RWPE2 (cell line): Measurements from ENCODE around the gene MGMT.

Experiments
- ATAC-seq: fragments of 200-7000 bp; cut with Tn5 transposase; 3 replicates; pipeline ENCODE4 v1.9.1; 2021; ENCODE audit warnings: low read depth
- DNase-seq: peaks from one replicate; pipeline ENCODE4 v3.0.0-alpha.2; 2020; ENCODE audit warnings: low spot score
- H3K27ac ChIP-seq: fragments of 450-650 bp; 2 replicates; pipeline ENCODE4 v1.5.1; 2017; ENCODE audit warnings: mild to moderate bottlenecking; ENCODE audit not compliant: poor library complexity, severe bottlenecking
- H3K27me3 ChIP-seq: fragments of 250-450 bp; sonication (Bioruptor Pico); 2 replicates; pipeline ENCODE4 v1.5.1; 2021; ENCODE audit warnings: mild to moderate bottlenecking, moderate library complexity; ENCODE audit not compliant: insufficient read depth, poor library complexity, severe bottlenecking
- H3K36me3 ChIP-seq: fragments of 250-450 bp; sonication (Bioruptor Pico); 2 replicates; pipeline ENCODE4 v1.5.1; 2020; ENCODE audit warnings: low read depth, mild to moderate bottlenecking, moderate library complexity
- H3K4me1 ChIP-seq: fragments of 250-450 bp; sonication (Bioruptor Pico); 2 replicates; pipeline ENCODE4 v1.5.1; 2021; ENCODE audit warnings: mild to moderate bottlenecking, moderate library complexity; ENCODE audit not compliant: insufficient read depth, poor library complexity, severe bottlenecking
- H3K4me3 ChIP-seq: fragments of 250-450 bp; sonication (Bioruptor Pico); 2 replicates; pipeline ENCODE4 v1.5.1; 2021; ENCODE audit warnings: mild to moderate bottlenecking, moderate library complexity; ENCODE audit not compliant: severe bottlenecking
- H3K9me3 ChIP-seq: fragments of 250-450 bp; sonication (Bioruptor Pico); 2 replicates; pipeline ENCODE4 v1.5.1; 2021; ENCODE audit warnings: mild to moderate bottlenecking, moderate library complexity; ENCODE audit not compliant: severe bottlenecking
- TF ChIP-seq, protein P1 (sequence below): fragments of 450-650 bp; IDR thresholded peaks from one replicate; pipeline ENCODE4 v1.5.1; 2017; ENCODE audit warnings: mild to moderate bottlenecking, moderate library complexity; ENCODE audit not compliant: poor library complexity, severe bottlenecking

MGMT gene

DNA sequence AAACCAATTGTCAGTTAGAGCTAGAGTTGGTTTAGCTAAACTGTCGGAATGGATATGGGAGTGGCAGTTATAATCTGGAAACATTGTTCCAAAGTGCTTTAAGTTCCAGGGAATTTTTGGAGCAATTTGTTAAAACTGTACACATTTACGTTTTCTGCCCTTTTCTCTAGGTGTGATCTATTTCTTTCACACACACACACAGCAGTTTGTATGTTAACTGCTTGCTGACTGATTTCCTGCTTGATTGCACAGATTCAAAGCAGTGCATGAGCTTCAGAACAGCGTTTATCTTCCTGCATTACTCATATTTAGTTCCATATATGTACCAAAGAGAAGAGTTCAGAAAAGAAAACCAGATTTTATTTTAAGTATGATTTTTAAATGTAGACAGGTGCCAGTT lies 57.9 kb downstream of the MGMT start:
- no peaks in the 10 kb centered on the region for H3K27me3 ChIP-seq
- no peak overlapping the region for H3K4me3 ChIP-seq
- DNase-seq: no peak
- H3K4me1 ChIP-seq: peaks cover 14% of the 10 kb centered on the region
- peak; percentile 33; the same call in 2 of the 3 replicates for ATAC-seq
- H3K27ac ChIP-seq: peak overlapping the region; percentile 40
- no peaks in the 10 kb centered on the region for H3K9me3 ChIP-seq
- no peaks in the 10 kb centered on the region for H3K36me3 ChIP-seq
- TF ChIP-seq, protein P1, sequence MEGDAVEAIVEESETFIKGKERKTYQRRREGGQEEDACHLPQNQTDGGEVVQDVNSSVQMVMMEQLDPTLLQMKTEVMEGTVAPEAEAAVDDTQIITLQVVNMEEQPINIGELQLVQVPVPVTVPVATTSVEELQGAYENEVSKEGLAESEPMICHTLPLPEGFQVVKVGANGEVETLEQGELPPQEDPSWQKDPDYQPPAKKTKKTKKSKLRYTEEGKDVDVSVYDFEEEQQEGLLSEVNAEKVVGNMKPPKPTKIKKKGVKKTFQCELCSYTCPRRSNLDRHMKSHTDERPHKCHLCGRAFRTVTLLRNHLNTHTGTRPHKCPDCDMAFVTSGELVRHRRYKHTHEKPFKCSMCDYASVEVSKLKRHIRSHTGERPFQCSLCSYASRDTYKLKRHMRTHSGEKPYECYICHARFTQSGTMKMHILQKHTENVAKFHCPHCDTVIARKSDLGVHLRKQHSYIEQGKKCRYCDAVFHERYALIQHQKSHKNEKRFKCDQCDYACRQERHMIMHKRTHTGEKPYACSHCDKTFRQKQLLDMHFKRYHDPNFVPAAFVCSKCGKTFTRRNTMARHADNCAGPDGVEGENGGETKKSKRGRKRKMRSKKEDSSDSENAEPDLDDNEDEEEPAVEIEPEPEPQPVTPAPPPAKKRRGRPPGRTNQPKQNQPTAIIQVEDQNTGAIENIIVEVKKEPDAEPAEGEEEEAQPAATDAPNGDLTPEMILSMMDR: no peak

DNA sequence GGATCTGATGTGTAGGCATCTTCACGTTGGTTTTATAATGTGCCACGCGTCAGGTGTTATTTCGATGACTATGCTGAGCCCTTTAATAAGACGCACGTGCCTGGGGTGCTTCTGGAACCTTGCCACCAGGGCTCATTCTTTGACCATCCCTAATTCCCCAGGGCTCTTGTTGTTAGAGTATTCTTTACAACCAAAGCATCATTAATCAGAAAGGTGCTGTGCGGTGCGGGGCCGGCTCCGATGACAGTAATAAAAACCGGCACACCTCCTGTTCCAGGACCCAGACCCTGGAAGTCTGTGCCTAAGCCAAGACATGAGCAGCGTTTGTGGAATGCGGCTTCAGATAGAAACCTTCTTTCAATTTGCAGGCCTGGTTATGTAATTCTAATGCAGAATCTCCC lies 58.4 kb downstream of the MGMT start:
- no peak for DNase-seq
- peaks cover 14% of the 10 kb centered on the region for H3K4me1 ChIP-seq

DNA sequence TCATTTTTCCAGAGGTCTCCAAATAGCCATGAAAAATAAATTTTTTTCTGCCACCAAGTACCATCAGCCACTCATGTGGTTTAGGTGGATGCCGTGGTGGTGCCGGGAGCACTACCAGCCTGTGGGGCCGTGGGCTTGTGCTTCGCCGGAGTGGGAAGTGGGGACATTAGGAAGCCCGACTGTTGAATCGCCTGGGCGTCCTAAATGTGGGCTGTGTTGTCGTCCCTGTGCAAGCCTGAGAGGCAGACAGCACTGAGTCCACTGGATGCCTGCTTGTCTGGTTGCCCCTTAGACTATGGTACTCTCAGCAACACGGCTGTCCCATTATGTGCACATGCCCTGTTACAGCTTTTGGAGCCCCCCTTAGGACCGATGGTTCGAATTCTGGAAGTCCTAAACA lies 59.9 kb downstream of the MGMT start:
- ATAC-seq (no peak), DNase-seq (no peak)
- H3K27ac ChIP-seq: no peak overlapping the region
- TF ChIP-seq, protein P1: no peak
- H3K36me3 ChIP-seq: no peaks in the 10 kb centered on the region
- no peaks in the 10 kb centered on the region for H3K9me3 ChIP-seq
- H3K27me3 ChIP-seq: no peaks in the 10 kb centered on the region
- H3K4me3 ChIP-seq: no peak overlapping the region
- H3K4me1 ChIP-seq: peaks cover 20% of the 10 kb centered on the region

More for the DNA sequence above, 58.4 kb downstream of the MGMT start:
- Histone ChIP-seq H3K27me3 (no peaks in the 10 kb centered on the region), H3K36me3 (no peaks in the 10 kb centered on the region), H3K9me3 (no peaks in the 10 kb centered on the region), H3K4me3 (no peak overlapping the region), H3K27ac (peak overlapping the region; percentile 40)
- ATAC-seq: peak; percentile 93
- TF ChIP-seq, protein P1: no peak

DNA sequence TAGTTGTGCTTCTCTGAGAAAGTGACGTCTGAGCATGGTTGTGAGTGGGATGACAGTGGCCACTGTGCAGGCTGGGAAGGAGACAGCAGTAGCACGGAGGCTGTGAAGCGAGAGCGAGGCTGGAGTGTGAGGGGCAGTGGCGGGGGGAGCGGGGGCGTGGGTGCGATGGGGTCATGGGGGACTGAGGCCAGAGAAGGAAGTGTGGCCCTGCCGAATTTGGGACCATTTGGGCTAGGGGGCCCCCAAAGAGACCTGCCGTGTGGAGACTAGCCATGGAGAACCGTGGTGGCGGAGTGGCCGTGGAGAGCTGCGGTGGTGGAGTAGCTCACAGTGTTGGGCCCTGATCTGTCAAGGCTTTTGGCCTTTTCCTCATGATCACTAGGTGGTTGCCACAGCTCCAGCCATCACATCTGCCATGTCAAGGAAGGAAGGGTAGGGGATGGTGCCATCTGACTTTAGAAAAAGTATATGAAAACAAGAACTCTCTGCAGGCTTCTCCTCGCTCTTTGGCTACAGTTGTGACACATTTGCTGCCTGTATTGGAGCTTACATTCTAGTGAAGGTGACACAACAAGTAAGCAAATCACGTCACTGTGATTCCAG lies 61.4 kb downstream of the MGMT start:
- H3K9me3 ChIP-seq: no peaks in the 10 kb centered on the region
- no peak overlapping the region for H3K4me3 ChIP-seq
- TF ChIP-seq, protein P1: no peak
- DNase-seq: no peak
- no peak for ATAC-seq
- H3K27ac ChIP-seq: no peak overlapping the region
- no peaks in the 10 kb centered on the region for H3K27me3 ChIP-seq
- H3K36me3 ChIP-seq: no peaks in the 10 kb centered on the region
- H3K4me1 ChIP-seq: peaks cover 26% of the 10 kb centered on the region

DNA sequence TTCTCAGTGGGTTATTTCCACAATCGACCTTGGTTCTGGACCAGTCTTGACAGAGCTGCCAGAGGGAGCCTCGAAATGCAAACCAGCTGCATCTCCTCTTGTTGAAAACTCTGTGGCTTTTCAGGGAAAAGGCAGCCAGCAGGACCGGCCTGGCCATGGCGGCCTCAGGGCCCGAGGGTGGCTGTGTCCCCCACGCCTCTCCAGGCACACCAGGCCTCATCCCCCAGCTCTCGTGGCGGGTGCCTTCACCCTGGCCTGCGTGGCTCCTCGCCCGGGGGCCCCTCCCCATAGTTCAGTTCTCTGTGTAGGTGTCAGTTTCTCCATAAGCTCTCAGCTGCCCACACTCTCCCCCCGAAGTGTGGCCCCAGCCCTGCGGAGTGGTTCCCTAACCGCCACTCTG lies 63.5 kb downstream of the MGMT start:
- DNase-seq (no peak), ATAC-seq (no peak)
- Histone ChIP-seq H3K36me3 (no peaks in the 10 kb centered on the region), H3K4me1 (peaks cover 19% of the 10 kb centered on the region), H3K27me3 (no peaks in the 10 kb centered on the region), H3K4me3 (no peak overlapping the region), H3K27ac (peak overlapping the region; percentile 93), H3K9me3 (no peaks in the 10 kb centered on the region)
- TF ChIP-seq, protein P1: no peak
